ENCODE measurements around the gene MSL1. TPM values are rescaled to one million over a fixed set of nuclear protein-coding genes. Genes with fewer than 3 reads are reported as not detected.

MSL1 gene
- total and polyA plus RNA-seq, 2 of the 13 experiments (the other 11 are each of a cell fraction or from before 2014, with no cell fraction given): 63.8 to 88.5 TPM

- no peak overlapping the region for H3K4me3 ChIP-seq (replicated peaks in 1 of 3; ENCODE audit: insufficient read depth in 1 of 3, low read depth in 2 of 3, low read length in 3 of 3)
- H4K20me1 ChIP-seq (ENCODE audit: insufficient read depth, low read length): no peaks in the 10 kb centered on the region
- no peak overlapping the region for H3K9ac ChIP-seq (ENCODE audit: insufficient read depth, low read depth, low read length)
- ATAC-seq: peak; percentile 74
- ChIA-PET CTCF (ENCODE audit: low intra/inter-chr PET ratio, low total read pairs) (no interaction called here), POLR2A (interaction anchor here (1.1 to 3.0 kb wide), 5 partner anchors 11 to 73 kb away, joined by 5 to 12 read pairs (median 7); partner anchors contain the start of genes CASC3 and NR1D1)
- intact Hi-C loops (cut with micrococcal nuclease; ENCODE audit: unreplicated experiment) (no loop called here), in situ Hi-C loops (cut with HindIII; ENCODE audit: extremely low pct_ligation_motif_present, low pct_unique_long_range_greater_than_20kb) (no loop called here)
- WGBS (ENCODE audit: low lambda C conversion rate): 43% methylated on average over 4 of the region's 4 CpGs
- peaks cover 35 to 63% of the 10 kb centered on the region in 2 experiments for H3K36me3 ChIP-seq (replicated peaks in 1 of 2; ENCODE audit: control insufficient read depth in 1 of 2, insufficient read depth in 2 of 2, low read length in 2 of 2)
- DNase-seq (ENCODE audit: low spot score): peak; percentile 89
- H3K27ac ChIP-seq (ENCODE audit: extremely low read length, insufficient read depth, low read length): peak overlapping the region; percentile 56
- H3K4me2 ChIP-seq (ENCODE audit: low read depth, low read length): 0 out of 2 replicates have a peak overlapping the region, but pooled peaks have one; percentile 2
- H3K79me2 ChIP-seq (ENCODE audit: insufficient read depth, low read length): no peaks in the 10 kb centered on the region
- peaks cover 35% of the 10 kb centered on the region for H3K4me1 ChIP-seq (ENCODE audit: insufficient read depth, low read length)
- H3K9me3 ChIP-seq (ENCODE audit: low read length): no peaks in the 10 kb centered on the region
- peak; percentile 98 for FAIRE-seq
- no TSS peak for BruUV-seq (replicated peaks)
- no peaks in the 10 kb centered on the region for H3K27me3 ChIP-seq (ENCODE audit: control insufficient read depth in 1 of 2, insufficient read depth in 2 of 2, low read length in 2 of 2)
- no peak overlapping the region for H2AFZ ChIP-seq (ENCODE audit: low read length)
- TF ChIP-seq USF2 (IDR thresholded peaks at IDR 0.05; ENCODE audit: low read depth, low read length): no peak
- no peak for TF ChIP-seq USF2 (CRISPR knock-in tag; IDR thresholded peaks at IDR 0.05; ENCODE audit: borderline replicate concordance)
- peak; percentile 36; the same call in 1 of the 2 replicates for TF ChIP-seq TBX2 (CRISPR knock-in tag; IDR thresholded peaks at IDR 0.05; ENCODE audit: borderline replicate concordance)
- no peak for TF ChIP-seq DZIP1 (CRISPR knock-in tag; IDR thresholded peaks at IDR 0.05)
- TF ChIP-seq ESRRA (CRISPR knock-in tag; IDR thresholded peaks at IDR 0.05; ENCODE audit: low read depth): no peak
- peak; percentile 74; the same call in 1 of the 2 replicates for TF ChIP-seq HMGXB3 (CRISPR knock-in tag; IDR thresholded peaks at IDR 0.05; ENCODE audit: borderline replicate concordance)
- TF ChIP-seq ZNF569 (CRISPR knock-in tag; IDR thresholded peaks at IDR 0.05; ENCODE audit: borderline replicate concordance): no peak
- no peak for TF ChIP-seq ZNF557 (CRISPR knock-in tag; IDR thresholded peaks at IDR 0.05)
- peak; percentile 91 for TF ChIP-seq ISL2 (CRISPR knock-in tag; IDR thresholded peaks at IDR 0.05)
- no peak for TF ChIP-seq ZKSCAN5 (CRISPR knock-in tag; IDR thresholded peaks at IDR 0.05)
- TF ChIP-seq MYC (CRISPR knock-in tag; IDR thresholded peaks at IDR 0.05; ENCODE audit: borderline replicate concordance): no peak; the same call in 1 of the 2 replicates
These were observed 51.5 kb downstream of the MSL1 start for GRCh38 chr17:40173091-40173777.
